ENCODE measurements around the gene APCDD1.

- TF ChIP-seq EZH2 (IDR thresholded peaks at IDR 0.05; ENCODE audit: low read depth, low read length, severe bottlenecking) (no peak), EP300 (IDR thresholded peaks at IDR 0.05; ENCODE audit: borderline replicate concordance in 1 of 2, low read depth in 2 of 2, low read length in 2 of 2) (no peak)
Observed at GRCh38 chr18:10414293-10414842, 40.1 kb upstream of the APCDD1 start.

All from H1 (cell line).